ENCODE data around the gene RPP21. TPM values are rescaled to one million over a fixed set of nuclear protein-coding genes. Genes with fewer than 3 reads are reported as not detected.
A peak's percentile ranks its signal among the peaks of the same experiment; 100 is the strongest.

Gene RPP21
- total RNA-seq, 2 experiments from 2014 or later: 32.6 to 38.1 TPM

DNA sequence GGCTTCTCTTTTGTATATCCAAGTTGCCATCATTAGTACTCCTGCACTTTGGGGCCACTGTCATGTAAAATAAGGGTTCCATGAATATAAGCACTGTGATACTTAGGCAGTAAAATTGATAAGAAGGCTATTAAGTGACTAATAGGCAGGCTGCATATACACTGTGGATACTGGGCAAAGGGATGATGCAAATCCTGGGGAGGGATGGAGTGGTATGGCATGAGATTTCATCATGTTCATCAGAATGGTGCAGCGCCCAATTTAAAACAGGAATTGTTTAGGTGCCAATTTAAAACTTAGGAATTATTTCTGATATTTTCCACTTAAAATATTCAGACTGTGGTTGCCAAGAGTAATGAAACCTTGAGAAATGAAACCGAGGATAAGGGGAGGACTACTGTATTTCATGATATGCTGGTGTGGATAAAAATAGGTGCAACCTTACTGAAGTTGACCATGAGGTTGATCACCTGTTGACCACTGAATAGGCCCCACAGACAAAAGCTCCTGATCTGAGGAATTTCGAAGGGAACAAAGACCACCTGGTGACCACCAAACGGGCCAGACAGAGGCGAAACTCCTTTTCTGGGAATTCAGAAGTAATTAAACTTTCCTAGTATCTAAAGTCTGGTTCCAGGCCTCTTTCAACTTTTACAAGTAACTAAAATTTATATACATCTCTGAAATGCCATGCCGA, 23.1 kb upstream of the RPP21 start:
- no peak for ATAC-seq
- ChIA-PET CTCF (interaction anchor here (0.6 kb wide), 1 partner anchor 82 kb away, joined by 3 read pairs; no protein-coding TSS in a partner anchor), POLR2A (no interaction called here)
- peak overlapping the region; percentile 74 for H3K27ac Mint-ChIP-seq
- no peaks in the 10 kb centered on the region for H3K9me3 Mint-ChIP-seq (ENCODE audit: low read depth)
- no peak overlapping the region for H3K4me3 Mint-ChIP-seq
- H3K36me3 Mint-ChIP-seq (ENCODE audit: low read depth): peaks cover 58% of the 10 kb centered on the region
- intact Hi-C loops (cut with DNase I, micrococcal nuclease): loop anchor here in 1 of 2 experiments (5.0 to 10.0 kb wide), 3 partner anchors 95 to 1483 kb away; partner anchors contain the start of genes LSM2 and PPP1R18
- peaks cover 75% of the 10 kb centered on the region for H3K4me1 Mint-ChIP-seq
- H3K27me3 Mint-ChIP-seq: no peaks in the 10 kb centered on the region
- DNase-seq: no peak

DNA sequence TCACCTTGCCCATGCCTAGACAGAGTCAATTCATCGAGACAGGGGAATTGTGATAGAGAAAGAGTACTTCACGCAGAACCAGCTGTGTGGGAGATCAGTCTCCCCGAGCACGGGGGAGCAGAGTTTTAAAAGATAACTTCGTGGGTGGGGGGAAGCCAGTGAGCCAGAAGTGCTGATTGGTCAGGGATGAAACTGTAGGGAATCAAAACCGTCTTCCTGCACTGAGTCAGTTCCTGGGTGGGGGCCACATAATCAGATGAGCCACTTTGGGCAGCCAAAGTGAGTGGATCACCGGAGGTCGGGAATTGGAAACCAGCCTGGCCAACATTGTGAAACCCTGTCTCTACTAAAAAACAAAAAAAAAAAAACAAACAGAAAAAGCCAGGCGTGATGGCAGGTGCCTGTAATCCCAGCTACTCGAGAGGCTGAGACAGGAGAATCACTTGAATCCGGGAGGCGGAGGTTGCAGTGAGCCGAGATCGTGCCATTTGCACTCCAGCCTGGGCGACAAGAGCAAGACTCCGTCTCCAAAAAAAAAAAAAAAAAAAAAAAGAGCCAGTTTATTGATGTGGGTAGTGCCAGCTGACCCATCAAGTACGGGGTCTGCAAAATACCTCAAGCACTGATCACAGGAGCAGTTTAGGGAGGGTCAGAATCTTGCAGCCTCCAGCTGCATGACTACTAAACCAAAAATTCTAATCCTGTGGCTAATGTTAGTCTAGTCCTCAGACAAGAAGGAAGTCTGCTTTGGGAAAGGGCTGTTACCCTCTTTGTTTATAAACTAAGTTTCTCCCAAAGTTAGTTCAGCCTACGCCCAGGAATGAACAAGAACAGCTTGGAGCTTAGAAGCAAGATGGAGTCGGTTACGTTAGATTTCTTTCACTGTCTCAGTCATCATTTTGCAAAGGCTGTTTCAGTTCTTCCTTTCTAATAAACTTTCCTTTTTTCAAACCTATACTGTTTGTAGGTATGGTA, 22.1 kb upstream of the RPP21 start:
- H3K9me3 Mint-ChIP-seq (ENCODE audit: low read depth): no peaks in the 10 kb centered on the region
- no peaks in the 10 kb centered on the region for H3K27me3 Mint-ChIP-seq
- peak; percentile 42 for DNase-seq
- POLR2A ChIA-PET: no interaction called here
- H3K4me3 Mint-ChIP-seq: peak overlapping the region; percentile 54
- intact Hi-C loops (cut with DNase I, micrococcal nuclease): loop anchor here in 1 of 2 experiments (5.0 to 10.0 kb wide), 3 partner anchors 96 to 1482 kb away; partner anchors contain the start of genes LSM2 and PPP1R18
- ATAC-seq: no peak
- CTCF ChIA-PET: interaction anchor here (0.6 to 1.2 kb wide), 2 partner anchors 37 to 83 kb away, joined by 3 to 5 read pairs; no protein-coding TSS in a partner anchor
- H3K27ac Mint-ChIP-seq: peak overlapping the region; percentile 76
- peaks cover 76% of the 10 kb centered on the region for H3K4me1 Mint-ChIP-seq
- peaks cover 59% of the 10 kb centered on the region for H3K36me3 Mint-ChIP-seq (ENCODE audit: low read depth)

DNA sequence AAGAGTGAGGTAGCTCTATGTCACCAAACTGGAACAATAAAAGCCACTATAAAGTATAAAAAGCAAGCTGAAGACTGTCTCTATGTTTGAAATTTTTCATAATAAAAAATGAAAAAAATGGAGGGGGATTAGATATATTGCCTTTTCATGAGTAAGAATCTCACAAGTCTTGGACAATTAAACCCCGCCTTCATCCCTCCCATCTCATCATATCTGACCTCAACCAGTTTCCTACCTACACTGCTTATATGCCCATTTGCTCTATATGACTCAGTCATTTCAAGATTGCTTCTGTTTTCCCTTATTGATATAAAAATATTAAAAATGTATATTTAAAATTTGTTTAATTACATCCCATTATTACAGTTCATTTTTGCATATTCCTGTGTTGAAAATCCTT, 21.1 kb upstream of the RPP21 start:
- H3K36me3 Mint-ChIP-seq (ENCODE audit: low read depth): peaks cover 56% of the 10 kb centered on the region
- H3K4me1 Mint-ChIP-seq: peaks cover 73% of the 10 kb centered on the region
- DNase-seq (no peak), ATAC-seq (no peak)
- H3K9me3 Mint-ChIP-seq (ENCODE audit: low read depth): no peaks in the 10 kb centered on the region
- no peaks in the 10 kb centered on the region for H3K27me3 Mint-ChIP-seq
- H3K4me3 Mint-ChIP-seq: peak overlapping the region; percentile 86
- H3K27ac Mint-ChIP-seq: peak overlapping the region; percentile 76
- ChIA-PET CTCF (interaction anchor here (0.6 to 1.2 kb wide), 4 partner anchors 36 to 487 kb away, joined by 3 to 5 read pairs (median 3); no protein-coding TSS in a partner anchor), POLR2A (interaction anchor here (0.5 to 0.6 kb wide), 2 partner anchors 103 to 107 kb away, joined by 3 to 6 read pairs; no protein-coding TSS in a partner anchor)
- intact Hi-C loops (cut with DNase I, micrococcal nuclease): loop anchor here in 1 of 2 experiments (5.0 to 10.0 kb wide), 3 partner anchors 97 to 1481 kb away; partner anchors contain the start of genes LSM2 and PPP1R18

DNA sequence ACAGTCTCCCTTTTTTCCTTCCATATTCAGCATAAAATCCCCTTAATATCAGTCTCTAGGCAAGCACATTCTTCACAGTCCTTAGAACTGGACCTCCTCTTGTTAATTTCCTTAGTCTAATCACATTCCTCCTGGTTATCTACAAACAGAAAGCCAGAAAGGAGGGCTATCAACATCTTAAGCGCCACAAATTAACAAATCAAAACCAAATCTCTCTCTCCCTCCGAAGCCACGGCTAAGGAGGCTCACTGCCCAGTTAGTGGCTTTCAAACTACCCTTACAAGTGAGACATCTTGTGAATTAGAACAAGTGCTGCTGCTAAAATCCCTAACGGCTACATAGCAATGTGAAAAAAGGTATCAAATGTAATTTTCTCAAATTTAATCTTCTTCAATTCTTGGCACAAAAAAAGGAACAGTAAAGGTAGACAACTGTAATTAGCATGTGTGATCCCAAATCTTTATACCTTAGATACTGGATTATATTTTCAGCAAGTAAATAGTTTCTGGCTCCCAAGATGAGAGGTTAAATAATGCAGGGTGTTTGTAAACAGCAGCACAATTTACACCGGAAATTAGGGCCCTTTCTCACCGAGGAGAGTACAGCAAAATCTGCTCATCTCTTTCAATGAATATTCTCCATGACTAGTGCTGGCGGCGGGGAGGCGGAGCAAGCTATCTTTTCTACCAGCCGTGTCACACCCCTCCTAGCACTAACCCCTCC, 19.6 kb upstream of the RPP21 start:
- CTCF ChIA-PET: interaction anchor here (0.5 to 1.9 kb wide), 6 partner anchors 29 to 477 kb away, joined by 3 to 8 read pairs (median 4); no protein-coding TSS in a partner anchor
- H3K4me1 Mint-ChIP-seq: peaks cover 65% of the 10 kb centered on the region
- no peaks in the 10 kb centered on the region for H3K9me3 Mint-ChIP-seq (ENCODE audit: low read depth)

GRCh38 chr6:30325873-30326525, 19.0 kb upstream of the RPP21 start:
- Mint-ChIP-seq H3K4me3 (peak overlapping the region; percentile 86), H3K27me3 (no peaks in the 10 kb centered on the region), H3K27ac (peak overlapping the region; percentile 97), H3K36me3 (ENCODE audit: low read depth) (peaks cover 48% of the 10 kb centered on the region), H3K4me1 (peaks cover 60% of the 10 kb centered on the region), H3K9me3 (ENCODE audit: low read depth) (no peaks in the 10 kb centered on the region)
- DNase-seq: peak; percentile 84
- CTCF ChIA-PET: interaction anchor here (0.6 to 1.9 kb wide), 10 partner anchors 15 to 1505 kb away, joined by 3 to 8 read pairs (median 3); no protein-coding TSS in a partner anchor
- peak; percentile 49 for ATAC-seq
- intact Hi-C loops (cut with DNase I, micrococcal nuclease): loop anchor here (1.0 to 10.0 kb wide), 17 partner anchors 19 to 1479 kb away; partner anchors contain the start of genes MRPS18B (in 2 of the 2), PPP1R10 (in 2 of the 2), PPP1R11 (in 2 of the 2) and RPP21 (in 2 of the 2)
- POLR2A ChIA-PET: interaction anchor here (0.6 to 1.5 kb wide), 9 partner anchors 9 to 1927 kb away, joined by 3 to 6 read pairs (median 3); partner anchors contain the start of genes POLR1H, PRR3 and TRIM26

More for the DNA sequence above, 19.6 kb upstream of the RPP21 start:
- Mint-ChIP-seq H3K27me3 (no peaks in the 10 kb centered on the region), H3K4me3 (peak overlapping the region; percentile 86), H3K36me3 (ENCODE audit: low read depth) (peaks cover 50% of the 10 kb centered on the region), H3K27ac (peak overlapping the region; percentile 97)
- peak; percentile 86 for ATAC-seq
- intact Hi-C loops (cut with DNase I, micrococcal nuclease): loop anchor here (1.0 to 10.0 kb wide), 12 partner anchors 20 to 1479 kb away; partner anchors contain the start of genes PPP1R11 (in 2 of the 2), ABCF1 (in 1 of the 2), CCHCR1 (in 1 of the 2) and HLA-F (in 1 of the 2)
- DNase-seq: peak; percentile 93
- POLR2A ChIA-PET: interaction anchor here (0.6 to 1.5 kb wide), 6 partner anchors 9 to 361 kb away, joined by 3 to 6 read pairs (median 3); partner anchors contain the start of genes POLR1H and TRIM26

GRCh38 chr6:30326526-30327231, 18.3 kb upstream of the RPP21 start, which contains the start of gene TRIM39:
TSS of gene TRIM39 (plus strand) at chr6:30326927. CDS start at chr6:30329318, 2,391 bp downstream.
- ATAC-seq (peak; percentile 60), DNase-seq (peak; percentile 93)
- peak within 1 kb of the TSS; percentile 86 for H3K4me3 Mint-ChIP-seq
- H3K9me3 Mint-ChIP-seq (ENCODE audit: low read depth): no peaks in the 10 kb centered on the region
- peaks cover 47% of the 10 kb centered on the region for H3K36me3 Mint-ChIP-seq (ENCODE audit: low read depth)
- CTCF ChIA-PET: interaction anchor here (0.6 to 1.9 kb wide), 9 partner anchors 14 to 1504 kb away, joined by 3 to 8 read pairs (median 3); no protein-coding TSS in a partner anchor
- peak within 1 kb of the TSS; percentile 97 for H3K27ac Mint-ChIP-seq
- intact Hi-C loops (cut with DNase I, micrococcal nuclease): loop anchor here (1.0 to 10.0 kb wide), 16 partner anchors 19 to 1478 kb away; partner anchors contain the start of genes MRPS18B (in 2 of the 2), PPP1R10 (in 2 of the 2), TRIM26 (in 2 of the 2) and CCHCR1 (in 1 of the 2)
- no peaks in the 10 kb centered on the region for H3K27me3 Mint-ChIP-seq
- H3K4me1 Mint-ChIP-seq: peaks cover 54% of the 10 kb centered on the region
- POLR2A ChIA-PET: interaction anchor here (0.6 to 1.5 kb wide), 5 partner anchors 14 to 1926 kb away, joined by 3 to 6 read pairs (median 3); partner anchors contain the start of genes POLR1H and PRR3

GRCh38 chr6:30327232-30327746, 17.7 kb upstream of the RPP21 start:
- intact Hi-C loops (cut with DNase I, micrococcal nuclease): loop anchor here (1.0 to 10.0 kb wide), 10 partner anchors 225 to 1478 kb away; partner anchors contain the start of genes CCHCR1 (in 1 of the 2), GNL1 (in 1 of the 2), HLA-F (in 1 of the 2) and LSM2 (in 1 of the 2)
- H3K4me1 Mint-ChIP-seq: peaks cover 48% of the 10 kb centered on the region
- peak overlapping the region; percentile 91 for H3K27ac Mint-ChIP-seq
- ATAC-seq: no peak
- DNase-seq: no peak
- CTCF ChIA-PET: interaction anchor here (0.6 to 1.0 kb wide), 3 partner anchors 13 to 32 kb away, joined by 3 read pairs; no protein-coding TSS in a partner anchor
- H3K4me3 Mint-ChIP-seq: peak overlapping the region; percentile 86
- POLR2A ChIA-PET: interaction anchor here (0.9 kb wide), 1 partner anchor 230 kb away, joined by 3 read pairs; the partner anchor contains the start of gene PRR3
- no peaks in the 10 kb centered on the region for H3K27me3 Mint-ChIP-seq
- H3K36me3 Mint-ChIP-seq (ENCODE audit: low read depth): peaks cover 47% of the 10 kb centered on the region
- no peaks in the 10 kb centered on the region for H3K9me3 Mint-ChIP-seq (ENCODE audit: low read depth)

DNA sequence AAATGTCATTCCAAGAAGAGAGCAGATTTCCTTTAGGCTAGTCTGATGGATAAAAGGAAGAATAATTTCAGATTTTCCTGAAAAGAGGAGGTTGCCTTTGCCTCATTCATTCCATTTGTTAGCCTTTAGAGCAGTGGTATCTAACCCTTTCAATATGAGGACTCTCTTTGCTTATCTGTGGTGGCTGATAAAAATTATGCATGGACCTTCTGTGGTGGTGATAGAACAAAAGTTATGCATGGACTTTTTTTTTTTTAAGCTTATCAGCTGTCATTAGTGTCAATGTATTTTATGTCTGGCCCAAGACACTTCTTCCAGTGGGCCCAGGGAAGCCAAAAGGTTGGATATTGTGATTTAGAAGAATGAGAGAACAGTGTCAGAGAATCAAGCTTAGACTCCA, 16.6 kb upstream of the RPP21 start:
- no peaks in the 10 kb centered on the region for H3K9me3 Mint-ChIP-seq (ENCODE audit: low read depth)
- intact Hi-C loops (cut with DNase I, micrococcal nuclease): loop anchor here (5.0 to 10.0 kb wide), 8 partner anchors 226 to 1476 kb away; partner anchors contain the start of genes CCHCR1 (in 1 of the 2), HLA-F (in 1 of the 2), LSM2 (in 1 of the 2) and MRPS18B (in 1 of the 2)
- H3K27ac Mint-ChIP-seq: peak overlapping the region; percentile 44
- DNase-seq: no peak
- H3K36me3 Mint-ChIP-seq (ENCODE audit: low read depth): peaks cover 41% of the 10 kb centered on the region
- no peaks in the 10 kb centered on the region for H3K27me3 Mint-ChIP-seq
- no peak for ATAC-seq
- no peak overlapping the region for H3K4me3 Mint-ChIP-seq
- H3K4me1 Mint-ChIP-seq: peaks cover 38% of the 10 kb centered on the region
- CTCF ChIA-PET: interaction anchor here (0.7 to 0.9 kb wide), 2 partner anchors 82 to 1042 kb away, joined by 3 read pairs; no protein-coding TSS in a partner anchor
- POLR2A ChIA-PET: interaction anchor here (1.4 kb wide), 1 partner anchor 12 kb away, joined by 3 read pairs; no protein-coding TSS in a partner anchor
